ENCODE results near the gene LPIN1.

The LPIN1 gene

GRCh38 chr2:11709293-11709692, 37.1 kb upstream of the LPIN1 start:
- Mint-ChIP-seq H3K36me3 (ENCODE audit: low read depth) (no peaks in the 10 kb centered on the region), H3K27ac (no peak overlapping the region), H3K4me1 (ENCODE audit: low read depth) (peaks cover 21% of the 10 kb centered on the region), H3K4me3 (no peak overlapping the region), H3K9me3 (no peaks in the 10 kb centered on the region), H3K27me3 (peaks cover 2% of the 10 kb centered on the region)
- intact Hi-C loops (cut with micrococcal nuclease): no loop called here

DNA sequence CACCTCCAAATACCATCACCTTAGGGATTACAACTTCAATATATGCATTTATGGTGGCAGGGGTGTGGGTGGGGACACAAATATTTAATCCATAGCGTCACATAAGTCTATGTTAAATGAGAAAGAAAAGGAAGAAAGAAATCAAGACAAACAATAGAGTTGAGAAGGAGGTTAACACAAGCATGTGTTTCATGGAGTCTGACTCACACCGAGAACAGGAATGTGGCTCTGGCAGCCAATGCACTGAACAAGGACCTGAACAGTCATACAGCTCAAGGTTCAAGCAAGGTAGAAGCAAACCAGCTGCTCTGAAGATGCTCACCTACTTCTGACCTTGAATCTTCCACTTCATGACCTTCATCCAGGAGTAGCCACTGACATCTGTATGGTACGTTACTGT, 36.2 kb upstream of the LPIN1 start:
- H3K27ac Mint-ChIP-seq: no peak overlapping the region
- H3K9me3 Mint-ChIP-seq: no peaks in the 10 kb centered on the region
- H3K36me3 Mint-ChIP-seq (ENCODE audit: low read depth): no peaks in the 10 kb centered on the region
- H3K4me1 Mint-ChIP-seq (ENCODE audit: low read depth): peaks cover 20% of the 10 kb centered on the region
- intact Hi-C loops (cut with micrococcal nuclease): no loop called here
- H3K4me3 Mint-ChIP-seq: no peak overlapping the region
- peaks cover 3% of the 10 kb centered on the region for H3K27me3 Mint-ChIP-seq

DNA sequence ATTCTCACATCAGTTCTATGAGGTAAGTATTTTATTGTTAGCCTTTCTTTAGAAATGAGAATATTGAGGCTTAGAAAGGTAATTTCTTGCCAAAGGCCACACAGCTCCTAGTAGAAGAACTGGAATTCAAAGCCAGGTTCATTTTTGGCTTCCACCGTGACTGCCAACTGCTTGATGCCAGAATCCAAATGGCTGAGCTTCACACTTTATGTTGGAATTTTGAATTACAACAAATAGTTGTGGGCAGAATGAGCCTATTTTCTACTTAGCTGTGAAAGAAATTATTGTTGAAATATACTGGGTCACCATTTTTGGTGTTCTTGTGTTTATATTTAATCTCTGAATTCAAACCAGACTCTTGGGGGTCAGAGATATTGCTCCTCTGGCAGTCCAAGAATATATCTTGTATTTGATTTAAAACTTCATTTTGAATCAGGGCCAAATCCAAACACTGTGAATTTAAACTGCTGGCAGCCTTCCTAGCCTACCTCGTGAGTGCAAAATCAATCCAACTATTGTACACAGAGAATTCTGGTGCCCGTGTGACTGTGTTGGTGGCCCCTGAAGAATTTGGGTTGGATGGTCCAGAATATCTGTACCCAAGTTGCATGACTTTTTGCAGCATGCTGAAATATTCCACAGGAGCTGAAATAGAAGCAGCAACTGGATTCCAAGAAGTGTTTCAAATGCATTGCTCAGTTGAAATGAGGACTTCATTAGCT, 35.6 kb upstream of the LPIN1 start:
- Mint-ChIP-seq H3K36me3 (ENCODE audit: low read depth) (no peaks in the 10 kb centered on the region), H3K27me3 (peaks cover 8% of the 10 kb centered on the region)
- intact Hi-C loops (cut with micrococcal nuclease): no loop called here

DNA sequence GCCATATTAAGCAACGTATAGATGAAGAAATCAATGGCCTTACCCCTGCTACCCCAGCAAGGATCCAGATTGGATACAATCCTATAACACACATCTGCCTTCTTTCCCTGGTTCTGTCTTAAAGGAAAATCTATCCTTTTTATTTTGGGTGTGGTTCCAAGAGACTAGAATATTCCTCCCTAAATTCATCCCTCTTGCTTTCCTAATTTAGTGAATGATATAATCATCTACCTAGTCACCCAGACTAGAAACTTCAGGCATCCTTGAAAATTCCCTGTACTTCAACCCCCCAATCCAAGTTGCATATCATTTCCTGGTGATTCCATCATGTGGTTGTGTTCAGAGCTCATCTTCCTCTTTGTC, 35.1 kb upstream of the LPIN1 start:
- Mint-ChIP-seq H3K36me3 (ENCODE audit: low read depth) (no peaks in the 10 kb centered on the region), H3K27ac (no peak overlapping the region), H3K9me3 (no peaks in the 10 kb centered on the region), H3K4me3 (no peak overlapping the region), H3K4me1 (ENCODE audit: low read depth) (peaks cover 26% of the 10 kb centered on the region), H3K27me3 (peaks cover 9% of the 10 kb centered on the region)
- intact Hi-C loops (cut with micrococcal nuclease): no loop called here

More for the DNA sequence above, 35.6 kb upstream of the LPIN1 start:
- Mint-ChIP-seq H3K4me3 (no peak overlapping the region), H3K9me3 (no peaks in the 10 kb centered on the region), H3K27ac (no peak overlapping the region), H3K4me1 (ENCODE audit: low read depth) (peaks cover 21% of the 10 kb centered on the region)

- no peaks in the 10 kb centered on the region for H3K9me3 Mint-ChIP-seq
- no peak overlapping the region for H3K4me3 Mint-ChIP-seq
- H3K4me1 Mint-ChIP-seq (ENCODE audit: low read depth): peaks cover 30% of the 10 kb centered on the region
- peaks cover 10% of the 10 kb centered on the region for H3K27me3 Mint-ChIP-seq
- H3K36me3 Mint-ChIP-seq (ENCODE audit: low read depth): no peaks in the 10 kb centered on the region
- peak overlapping the region; percentile 1 for H3K27ac Mint-ChIP-seq
- intact Hi-C loops (cut with micrococcal nuclease): no loop called here
Measured at GRCh38 chr2:11711751-11712150, 34.7 kb upstream of the LPIN1 start.

- Mint-ChIP-seq H3K27me3 (peaks cover 10% of the 10 kb centered on the region), H3K4me1 (ENCODE audit: low read depth) (peaks cover 39% of the 10 kb centered on the region), H3K27ac (no peak overlapping the region), H3K9me3 (no peaks in the 10 kb centered on the region), H3K36me3 (ENCODE audit: low read depth) (no peaks in the 10 kb centered on the region), H3K4me3 (no peak overlapping the region)
- intact Hi-C loops (cut with micrococcal nuclease): no loop called here
Measured at GRCh38 chr2:11712866-11713265, 33.6 kb upstream of the LPIN1 start.

GRCh38 chr2:11713815-11714214, 32.6 kb upstream of the LPIN1 start:
- peaks cover 10% of the 10 kb centered on the region for H3K27me3 Mint-ChIP-seq
- peaks cover 41% of the 10 kb centered on the region for H3K4me1 Mint-ChIP-seq (ENCODE audit: low read depth)
- intact Hi-C loops (cut with micrococcal nuclease): no loop called here
- H3K36me3 Mint-ChIP-seq (ENCODE audit: low read depth): no peaks in the 10 kb centered on the region
- H3K27ac Mint-ChIP-seq: no peak overlapping the region
- no peaks in the 10 kb centered on the region for H3K9me3 Mint-ChIP-seq
- no peak overlapping the region for H3K4me3 Mint-ChIP-seq

DNA sequence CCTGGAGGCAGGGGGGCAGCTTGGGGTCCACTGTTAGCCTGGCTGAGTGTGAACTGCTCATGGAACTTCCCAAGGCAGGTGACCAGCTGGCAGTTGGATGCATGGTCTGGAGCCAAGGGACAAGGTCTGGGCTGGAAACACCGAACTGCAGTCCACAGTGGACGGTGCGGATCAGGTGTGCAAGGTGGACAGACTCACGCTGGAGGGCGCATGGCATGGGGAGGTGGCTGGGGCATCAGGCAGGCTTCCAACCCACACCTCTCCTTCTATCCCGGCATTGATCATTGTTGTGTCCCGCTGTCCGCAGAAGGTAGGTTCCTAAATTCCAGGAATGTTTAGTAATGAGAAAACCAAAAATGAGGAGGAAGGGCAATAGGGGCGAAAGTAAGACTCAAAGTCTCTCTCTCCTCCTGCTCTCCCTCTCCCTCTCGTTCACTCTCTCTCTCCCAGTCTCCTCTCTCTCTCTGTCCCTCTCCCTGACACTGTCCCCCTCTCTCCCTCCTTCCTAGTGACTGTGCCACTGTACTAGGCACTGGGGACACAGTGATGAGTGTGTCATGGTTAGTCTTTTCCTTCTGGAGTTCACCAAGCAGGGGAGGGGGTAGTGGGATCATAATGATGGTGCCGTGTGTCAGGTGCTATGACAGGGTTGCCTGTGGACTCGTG, 30.3 kb upstream of the LPIN1 start:
- peak overlapping the region; percentile 22 for H3K27ac Mint-ChIP-seq
- H3K36me3 Mint-ChIP-seq (ENCODE audit: low read depth): no peaks in the 10 kb centered on the region
- no peaks in the 10 kb centered on the region for H3K9me3 Mint-ChIP-seq
- no peak overlapping the region for H3K4me3 Mint-ChIP-seq
- peaks cover 19% of the 10 kb centered on the region for H3K27me3 Mint-ChIP-seq
- H3K4me1 Mint-ChIP-seq (ENCODE audit: low read depth): peaks cover 41% of the 10 kb centered on the region
- intact Hi-C loops (cut with micrococcal nuclease): no loop called here

DNA sequence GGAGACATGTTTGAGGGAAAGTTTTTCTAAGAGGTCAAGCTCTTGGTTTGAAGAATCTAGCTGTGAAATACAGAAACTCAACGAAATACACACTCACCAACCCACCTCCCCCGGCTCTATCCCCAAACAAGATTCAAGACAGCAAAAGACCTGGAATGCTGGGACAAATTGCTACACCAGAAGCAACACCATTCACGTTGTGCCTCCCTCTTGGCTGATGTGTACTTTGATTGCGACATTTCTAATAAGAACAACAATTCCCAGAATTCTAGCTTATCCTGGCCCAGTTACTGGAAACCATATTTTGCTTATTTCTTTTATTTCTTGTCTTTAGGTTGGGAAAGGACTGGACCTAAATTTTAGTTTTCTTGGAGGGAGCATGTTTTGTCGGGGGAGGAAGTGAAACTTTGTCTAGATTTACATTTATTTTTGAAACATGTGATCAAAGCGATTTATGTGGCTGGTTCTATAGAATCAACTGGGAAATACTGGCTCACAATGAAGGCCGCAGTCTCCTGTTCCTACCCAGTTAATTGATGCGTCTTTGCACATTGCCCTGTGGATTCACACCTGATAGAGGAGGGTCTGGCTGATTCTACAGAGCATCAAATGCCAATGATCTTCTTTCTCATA, 29.6 kb upstream of the LPIN1 start:
- H3K9me3 Mint-ChIP-seq: no peaks in the 10 kb centered on the region
- H3K36me3 Mint-ChIP-seq (ENCODE audit: low read depth): no peaks in the 10 kb centered on the region
- peaks cover 19% of the 10 kb centered on the region for H3K27me3 Mint-ChIP-seq
- H3K27ac Mint-ChIP-seq: peak overlapping the region; percentile 22
- peaks cover 34% of the 10 kb centered on the region for H3K4me1 Mint-ChIP-seq (ENCODE audit: low read depth)
- H3K4me3 Mint-ChIP-seq: no peak overlapping the region
- intact Hi-C loops (cut with micrococcal nuclease): no loop called here

- Mint-ChIP-seq H3K36me3 (ENCODE audit: low read depth) (no peaks in the 10 kb centered on the region), H3K27me3 (peaks cover 21% of the 10 kb centered on the region)
- intact Hi-C loops (cut with micrococcal nuclease): no loop called here
Measured at GRCh38 chr2:11717623-11718022, 28.8 kb upstream of the LPIN1 start.

GRCh38 chr2:11718606-11719005, 27.8 kb upstream of the LPIN1 start:
- no peaks in the 10 kb centered on the region for H3K36me3 Mint-ChIP-seq (ENCODE audit: low read depth)
- peaks cover 24% of the 10 kb centered on the region for H3K27me3 Mint-ChIP-seq
- H3K4me3 Mint-ChIP-seq: no peak overlapping the region
- H3K9me3 Mint-ChIP-seq: no peaks in the 10 kb centered on the region
- peaks cover 26% of the 10 kb centered on the region for H3K4me1 Mint-ChIP-seq (ENCODE audit: low read depth)
- intact Hi-C loops (cut with micrococcal nuclease): no loop called here
- no peak overlapping the region for H3K27ac Mint-ChIP-seq

More at GRCh38 chr2:11717623-11718022, 28.8 kb upstream of the LPIN1 start:
- Mint-ChIP-seq H3K4me3 (no peak overlapping the region), H3K27ac (peak overlapping the region; percentile 26), H3K9me3 (no peaks in the 10 kb centered on the region), H3K4me1 (ENCODE audit: low read depth) (peaks cover 26% of the 10 kb centered on the region)

DNA sequence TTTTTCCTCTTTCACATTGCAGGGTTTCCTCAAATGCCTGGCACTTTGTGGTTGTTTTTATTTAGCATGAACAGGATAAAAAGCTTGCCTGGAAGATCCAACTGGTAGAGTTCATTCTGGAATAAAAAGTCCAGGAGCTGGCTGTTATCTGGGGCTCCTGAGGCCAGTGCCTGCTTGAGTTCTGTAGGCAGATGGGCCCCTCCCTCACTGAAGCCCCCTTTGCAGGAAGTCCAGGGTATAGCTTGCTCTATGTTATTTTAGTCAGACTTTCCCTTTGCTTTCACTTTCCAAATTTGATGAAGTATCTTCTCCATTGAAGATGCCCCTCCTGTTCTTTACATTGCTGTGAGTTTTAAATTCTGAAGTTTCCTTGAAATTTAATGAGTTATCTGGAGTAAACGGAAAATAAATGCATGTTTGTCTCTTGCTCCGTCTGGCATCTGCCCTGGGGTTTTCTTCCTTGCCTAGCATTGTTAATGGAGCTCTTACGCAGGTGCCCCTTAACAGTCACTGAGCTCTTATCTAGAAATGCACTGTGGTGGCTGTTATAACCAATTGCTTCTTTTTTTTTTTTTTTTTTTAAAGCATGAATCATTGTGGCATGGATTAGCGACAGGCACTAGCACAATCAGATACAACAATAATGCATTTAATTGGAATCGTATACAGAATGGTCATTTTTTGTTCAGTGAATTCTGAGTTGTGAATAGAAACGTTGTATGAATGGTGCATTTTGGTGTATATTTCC, 27.0 kb upstream of the LPIN1 start:
- H3K4me3 Mint-ChIP-seq: no peak overlapping the region
- intact Hi-C loops (cut with micrococcal nuclease): no loop called here
- peaks cover 23% of the 10 kb centered on the region for H3K27me3 Mint-ChIP-seq
- no peaks in the 10 kb centered on the region for H3K9me3 Mint-ChIP-seq
- H3K4me1 Mint-ChIP-seq (ENCODE audit: low read depth): peaks cover 26% of the 10 kb centered on the region
- H3K27ac Mint-ChIP-seq: no peak overlapping the region
- no peaks in the 10 kb centered on the region for H3K36me3 Mint-ChIP-seq (ENCODE audit: low read depth)

- peaks cover 18% of the 10 kb centered on the region for H3K27me3 Mint-ChIP-seq
- H3K27ac Mint-ChIP-seq: no peak overlapping the region
- H3K4me1 Mint-ChIP-seq (ENCODE audit: low read depth): peaks cover 21% of the 10 kb centered on the region
- no peaks in the 10 kb centered on the region for H3K36me3 Mint-ChIP-seq (ENCODE audit: low read depth)
- intact Hi-C loops (cut with micrococcal nuclease): no loop called here
- H3K4me3 Mint-ChIP-seq: no peak overlapping the region
- H3K9me3 Mint-ChIP-seq: no peaks in the 10 kb centered on the region
Measured at GRCh38 chr2:11720752-11721151, 25.7 kb upstream of the LPIN1 start.

Data from dendritic cell treated with granulocyte-macrophage colony-stimulating factor and Interleukin-4, amounts not matched to agents 40 ng/mL and 50 ng/mL, for 4 days (primary cell).